ENCODE results near the gene MYO10.
"Not testable (repeated sequence)": the region's sequence is repeated elsewhere in the genome, so short reads cannot be mapped to it uniquely, and the experiment has no call there.

MYO10 gene

GRCh38 chr5:16879650-16880049 lies 56.4 kb downstream of the MYO10 start:
- Histone ChIP-seq H3K27ac (no peak overlapping the region), H3K9me3 (ENCODE audit: control insufficient read depth, low read length) (no peaks in the 10 kb centered on the region), H3K4me2 (ENCODE audit: low read length) (no peak overlapping the region), H3K4me1 (no peaks in the 10 kb centered on the region), H3K4me3 (ENCODE audit: low read depth, low read length) (no peak overlapping the region), H3K36me3 (ENCODE audit: control insufficient read depth, insufficient read depth, low read length) (no peaks in the 10 kb centered on the region), H3K9ac (no peak overlapping the region), H3K79me2 (no peaks in the 10 kb centered on the region), H3K27me3 (ENCODE audit: control insufficient read depth, insufficient read depth, low read length) (no peaks in the 10 kb centered on the region), H2AFZ (no peak overlapping the region)
- no peak for TF ChIP-seq CTCF (IDR thresholded peaks at IDR 0.05)

- H3K9ac ChIP-seq = no peak overlapping the region
- no peak for TF ChIP-seq CTCF (IDR thresholded peaks at IDR 0.05)
- H3K4me1 ChIP-seq = no peaks in the 10 kb centered on the region
- no peaks in the 10 kb centered on the region for H3K36me3 ChIP-seq (ENCODE audit: control insufficient read depth, insufficient read depth, low read length)
- H3K4me2 ChIP-seq (ENCODE audit: low read length) = no peak overlapping the region
- H3K79me2 ChIP-seq = no peaks in the 10 kb centered on the region
- H3K27me3 ChIP-seq (ENCODE audit: control insufficient read depth, insufficient read depth, low read length) = no peaks in the 10 kb centered on the region
- H3K4me3 ChIP-seq (ENCODE audit: low read depth, low read length) = no peak overlapping the region
- no peak overlapping the region for H3K27ac ChIP-seq
- H2AFZ ChIP-seq = no peak overlapping the region
- no peaks in the 10 kb centered on the region for H3K9me3 ChIP-seq (ENCODE audit: control insufficient read depth, low read length)
Measured at GRCh38 chr5:16879191-16879590, 56.9 kb downstream of the MYO10 start.

- no peak overlapping the region for H3K4me3 ChIP-seq (ENCODE audit: low read depth, low read length)
- H3K27me3 ChIP-seq (ENCODE audit: control insufficient read depth, insufficient read depth, low read length) = no peaks in the 10 kb centered on the region
- no peak overlapping the region for H3K4me2 ChIP-seq (ENCODE audit: low read length)
- no peaks in the 10 kb centered on the region for H3K9me3 ChIP-seq (ENCODE audit: control insufficient read depth, low read length)
- no peak overlapping the region for H2AFZ ChIP-seq
- H3K9ac ChIP-seq = no peak overlapping the region
- TF ChIP-seq CTCF (IDR thresholded peaks at IDR 0.05) = no peak
- H3K27ac ChIP-seq = no peak overlapping the region
- no peaks in the 10 kb centered on the region for H3K36me3 ChIP-seq (ENCODE audit: control insufficient read depth, insufficient read depth, low read length)
- no peaks in the 10 kb centered on the region for H3K4me1 ChIP-seq
- H3K79me2 ChIP-seq = no peaks in the 10 kb centered on the region
Measured at GRCh38 chr5:16877267-16877935, 58.7 kb downstream of the MYO10 start.

GRCh38 chr5:16874424-16874823 lies 61.7 kb downstream of the MYO10 start:
- not testable (repeated sequence) for H3K36me3 ChIP-seq (ENCODE audit: control insufficient read depth, insufficient read depth, low read length); H3K4me3 ChIP-seq (ENCODE audit: low read depth, low read length); H3K4me1 ChIP-seq; H3K27me3 ChIP-seq (ENCODE audit: control insufficient read depth, insufficient read depth, low read length); H2AFZ ChIP-seq; H3K79me2 ChIP-seq; H3K27ac ChIP-seq; H3K9ac ChIP-seq; H3K9me3 ChIP-seq (ENCODE audit: control insufficient read depth, low read length); H3K4me2 ChIP-seq (ENCODE audit: low read length)

- no peak for TF ChIP-seq CTCF (IDR thresholded peaks at IDR 0.05)
- no peak overlapping the region for H3K27ac ChIP-seq
- H3K9ac ChIP-seq = no peak overlapping the region
- H3K79me2 ChIP-seq = no peaks in the 10 kb centered on the region
- H3K4me2 ChIP-seq (ENCODE audit: low read length) = no peak overlapping the region
- no peak overlapping the region for H2AFZ ChIP-seq
- no peaks in the 10 kb centered on the region for H3K4me1 ChIP-seq
- no peaks in the 10 kb centered on the region for H3K9me3 ChIP-seq (ENCODE audit: control insufficient read depth, low read length)
- no peaks in the 10 kb centered on the region for H3K36me3 ChIP-seq (ENCODE audit: control insufficient read depth, insufficient read depth, low read length)
- no peaks in the 10 kb centered on the region for H3K27me3 ChIP-seq (ENCODE audit: control insufficient read depth, insufficient read depth, low read length)
- no peak overlapping the region for H3K4me3 ChIP-seq (ENCODE audit: low read depth, low read length)
Measured at GRCh38 chr5:16871746-16872339, 64.2 kb downstream of the MYO10 start.
